H1 (cell line): Measurements from ENCODE around the gene KCNQ1. TPM values are rescaled to one million over a fixed set of nuclear protein-coding genes. Genes with fewer than 3 reads are reported as not detected.

ENCODE experiments used
- CHD7 ChIP-seq: fragments of 300-600 bp; sonication (generic); IDR thresholded peaks from 2 replicates; pipeline ENCODE4 v1.7.1; 2012; ENCODE audit warnings: low read length, moderate library complexity, mild to moderate bottlenecking, inconsistent platforms; ENCODE audit not compliant: insufficient replicate concordance
- RAD21 ChIP-seq, 2 experiments: IDR thresholded peaks in 1 of 2; conservative IDR thresholded peaks in 1 of 2; 2 replicates each; pipeline ENCODE4 v1.6.1; 2011; ENCODE audit warnings: low read depth in 2 of 2, low read length in 2 of 2, improper control_type of control experiment in 1 of 2, inconsistent platforms in 1 of 2, mild to moderate bottlenecking in 1 of 2, moderate library complexity in 1 of 2
- YY1 ChIP-seq: IDR thresholded peaks from 2 replicates; pipeline ENCODE4 v1.6.1; 2011; ENCODE audit warnings: low read depth, mild to moderate bottlenecking, low read length
- polyA plus RNA-seq, 7 experiments: library from polyadenylated mRNA; depleted of rRNA in 3 of 7; stranded (reverse) in 5 of 7; unstranded in 2 of 7; fragments of >200 nt in 5 of 7; fragments of 200-250 nt in 2 of 7; gene quantifications; 1 replicate in 5 of 7; 2 replicates in 1 of 7; 4 replicates in 1 of 7; pipeline versions ENCODE4 v1.2.1 to v1.2.3, GENCODE V29; 2011 to 2013; ENCODE audit warnings: missing spikeins in 2 of 7, mixed read lengths in 2 of 7
- total RNA-seq: library from RNA; stranded (reverse); fragmentation: NEBNext Ultra II Directional; extraction: Animal tissue kit (Norgen Biotek cat#: 25700); gene quantifications from 2 replicates; pipeline ENCODE4 v1.2.1, GENCODE V29; 2021

The KCNQ1 gene
- total and polyA plus RNA-seq, 2 of the 8 experiments (the other 6 are each of a cell fraction or from before 2014, with no cell fraction given), result 1.9 to 2.0 TPM

GRCh38 chr11:2833051-2833715 lies 388.4 kb downstream of the KCNQ1 start (continued):
- TF ChIP-seq CHD7 (no peak), YY1 (no peak), RAD21 (IDR thresholded peaks at IDR 0.05 in 1 of 2, conservative IDR thresholded peaks at IDR 0.05 in 1 of 2; ENCODE audit: low read depth in 2 of 2, low read length in 2 of 2) (no peak)
